Duodenal mucosa (tissue), 2 donors: ENCODE results near the gene TBC1D14.
"Not testable (repeated sequence)": the region's sequence is repeated elsewhere in the genome, so short reads cannot be mapped to it uniquely, and the experiment has no call there.

Source experiments
- H3K27ac ChIP-seq: one replicate; pipeline ENCODE4 v1.7.0; 2013; ENCODE audit warnings: low read depth, low read length
- H3K27me3 ChIP-seq, 2 donors: one replicate each; pipeline ENCODE4 v1.7.0; 2013; ENCODE audit warnings: low read length in 2 of 2, control low read depth in 1 of 2; ENCODE audit not compliant: insufficient read depth in 2 of 2, control insufficient read depth in 1 of 2
- H3K36me3 ChIP-seq, 2 donors: one replicate each; pipeline ENCODE4 v1.7.0; 2013; ENCODE audit warnings: low read length in 2 of 2, control low read depth in 1 of 2; ENCODE audit not compliant: insufficient read depth in 2 of 2, control insufficient read depth in 1 of 2
- H3K4me1 ChIP-seq, 2 donors: one replicate each; pipeline ENCODE4 v1.7.0; 2013; ENCODE audit warnings: low read length in 2 of 2, control low read depth in 1 of 2; ENCODE audit not compliant: insufficient read depth in 2 of 2, control insufficient read depth in 1 of 2
- H3K4me3 ChIP-seq, 2 donors: one replicate each; pipeline ENCODE4 v1.7.0; 2013; ENCODE audit warnings: low read length in 2 of 2, low read depth in 1 of 2
- H3K9ac ChIP-seq, 2 donors: one replicate each; pipeline ENCODE4 v1.7.0; 2013; ENCODE audit warnings: low read length in 2 of 2, low read depth in 1 of 2
- H3K9me3 ChIP-seq, 2 donors: one replicate each; pipeline ENCODE4 v1.7.0; 2013; ENCODE audit warnings: low read length in 2 of 2, control low read depth in 1 of 2; ENCODE audit not compliant: control insufficient read depth in 1 of 2

Gene TBC1D14

GRCh38 chr4:6967846-6968340 is 58.3 kb downstream of the TBC1D14 start:
- Histone ChIP-seq H3K9ac (no peak overlapping the region), H3K36me3 (peaks cover 8 to 25% of the 10 kb centered on the region in 2 donors)

GRCh38 chr4:6968496-6968895 is 58.9 kb downstream of the TBC1D14 start:
- Histone ChIP-seq H3K4me1 (peaks cover 12 to 18% of the 10 kb centered on the region in 2 donors), H3K9ac (no peak overlapping the region), H3K9me3 (no peaks in the 10 kb centered on the region), H3K36me3 (peaks cover 8 to 25% of the 10 kb centered on the region in 2 donors), H3K27ac (no peak overlapping the region), H3K4me3 (no peak overlapping the region), H3K27me3 (no peaks in the 10 kb centered on the region)

More at GRCh38 chr4:6967846-6968340, 58.3 kb downstream of the TBC1D14 start:
- Histone ChIP-seq H3K27me3 (no peaks in the 10 kb centered on the region), H3K9me3 (no peaks in the 10 kb centered on the region), H3K4me1 (peaks cover 18 to 24% of the 10 kb centered on the region in 2 donors), H3K27ac (no peak overlapping the region), H3K4me3 (no peak overlapping the region)

- Histone ChIP-seq H3K36me3 (peaks cover 8 to 25% of the 10 kb centered on the region in 2 donors), H3K9me3 (no peaks in the 10 kb centered on the region), H3K27ac (peak overlapping the region; percentile 38), H3K27me3 (no peaks in the 10 kb centered on the region), H3K4me1 (peaks cover 12 to 13% of the 10 kb centered on the region in 2 donors), H3K4me3 (no peak overlapping the region), H3K9ac (no peak overlapping the region)
These were observed 60.5 kb downstream of the TBC1D14 start for GRCh38 chr4:6969826-6970800.

- peaks cover 8 to 25% of the 10 kb centered on the region in 2 donors for H3K36me3 ChIP-seq
These were observed 62.1 kb downstream of the TBC1D14 start for GRCh38 chr4:6971536-6972374.

GRCh38 chr4:6972375-6972650 is 62.7 kb downstream of the TBC1D14 start:
- Histone ChIP-seq H3K4me1 (peaks cover 12 to 13% of the 10 kb centered on the region in 2 donors), H3K27me3 (no peaks in the 10 kb centered on the region), H3K36me3 (peaks cover 8 to 23% of the 10 kb centered on the region in 2 donors), H3K27ac (no peak overlapping the region), H3K9me3 (no peaks in the 10 kb centered on the region), H3K9ac (no peak overlapping the region), H3K4me3 (no peak overlapping the region)

More at GRCh38 chr4:6971536-6972374, 62.1 kb downstream of the TBC1D14 start:
- Histone ChIP-seq H3K27ac (no peak overlapping the region), H3K9ac (no peak overlapping the region), H3K4me1 (peaks cover 12 to 13% of the 10 kb centered on the region in 2 donors), H3K27me3 (no peaks in the 10 kb centered on the region), H3K4me3 (no peak overlapping the region), H3K9me3 (no peaks in the 10 kb centered on the region)

GRCh38 chr4:6972911-6973310 is 63.3 kb downstream of the TBC1D14 start:
- H3K36me3 ChIP-seq = peaks cover 5 to 17% of the 10 kb centered on the region in 2 donors
- H3K27me3 ChIP-seq = no peaks in the 10 kb centered on the region
- H3K4me1 ChIP-seq = peaks cover 12 to 13% of the 10 kb centered on the region in 2 donors
- no peak overlapping the region for H3K27ac ChIP-seq
- H3K9me3 ChIP-seq = no peaks in the 10 kb centered on the region
- H3K9ac ChIP-seq = no peak overlapping the region
- no peak overlapping the region for H3K4me3 ChIP-seq

- Histone ChIP-seq H3K36me3 (peaks cover 0 to 4% of the 10 kb centered on the region in 2 donors), H3K9ac (no peak overlapping the region), H3K9me3 (no peaks in the 10 kb centered on the region), H3K27me3 (no peaks in the 10 kb centered on the region), H3K27ac (no peak overlapping the region), H3K4me3 (no peak overlapping the region), H3K4me1 (peaks cover 12 to 13% of the 10 kb centered on the region in 2 donors)
These were observed 64.7 kb downstream of the TBC1D14 start for GRCh38 chr4:6974138-6974848.

- H3K4me3 ChIP-seq, H3K27ac ChIP-seq, H3K9ac ChIP-seq, H3K9me3 ChIP-seq, H3K36me3 ChIP-seq, H3K27me3 ChIP-seq, H3K4me1 ChIP-seq: not testable (repeated sequence)
These were observed 68.2 kb downstream of the TBC1D14 start for GRCh38 chr4:6977846-6978245.

GRCh38 chr4:6983544-6984142 is 74.0 kb downstream of the TBC1D14 start:
- H3K4me1 ChIP-seq = peaks cover 36 to 39% of the 10 kb centered on the region in 2 donors
- H3K9me3 ChIP-seq = no peaks in the 10 kb centered on the region
- no peaks in the 10 kb centered on the region for H3K27me3 ChIP-seq
- H3K27ac ChIP-seq = no peak overlapping the region
- peaks cover 0 to 5% of the 10 kb centered on the region in 2 donors for H3K36me3 ChIP-seq
- no peak overlapping the region for H3K9ac ChIP-seq
- H3K4me3 ChIP-seq = no peak overlapping the region
